ENCODE results near the gene SLC22A31.

SLC22A31 gene

GRCh38 chr16:89155851-89156739 is 44.2 kb downstream of the SLC22A31 start:
- Mint-ChIP-seq H3K4me1 (no peaks in the 10 kb centered on the region), H3K27me3 (no peaks in the 10 kb centered on the region), H3K4me3 (no peak overlapping the region), H3K36me3 (peaks cover 2% of the 10 kb centered on the region), H3K9me3 (no peaks in the 10 kb centered on the region), H3K27ac (no peak overlapping the region)

GRCh38 chr16:89155184-89155679 is 45.1 kb downstream of the SLC22A31 start:
- Mint-ChIP-seq H3K27me3 (no peaks in the 10 kb centered on the region), H3K27ac (no peak overlapping the region), H3K4me3 (no peak overlapping the region)

GRCh38 chr16:89154390-89155183 is 45.8 kb downstream of the SLC22A31 start:
- Mint-ChIP-seq H3K9me3 (no peaks in the 10 kb centered on the region), H3K27ac (no peak overlapping the region), H3K27me3 (no peaks in the 10 kb centered on the region), H3K36me3 (peaks cover 2% of the 10 kb centered on the region), H3K4me1 (no peaks in the 10 kb centered on the region), H3K4me3 (no peak overlapping the region)

More at GRCh38 chr16:89155184-89155679, 45.1 kb downstream of the SLC22A31 start:
- Mint-ChIP-seq H3K4me1 (no peaks in the 10 kb centered on the region), H3K9me3 (no peaks in the 10 kb centered on the region), H3K36me3 (peaks cover 2% of the 10 kb centered on the region)

- Mint-ChIP-seq H3K9me3 (no peaks in the 10 kb centered on the region), H3K27me3 (no peaks in the 10 kb centered on the region), H3K36me3 (peaks cover 8% of the 10 kb centered on the region), H3K4me1 (no peaks in the 10 kb centered on the region), H3K4me3 (no peak overlapping the region), H3K27ac (no peak overlapping the region)
These were observed 46.5 kb downstream of the SLC22A31 start for GRCh38 chr16:89153848-89154271.

GRCh38 chr16:89152831-89153700 is 47.3 kb downstream of the SLC22A31 start:
- no peak overlapping the region for H3K27ac Mint-ChIP-seq

GRCh38 chr16:89150981-89151380 is 49.4 kb downstream of the SLC22A31 start:
- Mint-ChIP-seq H3K9me3 (no peaks in the 10 kb centered on the region), H3K4me1 (no peaks in the 10 kb centered on the region), H3K36me3 (peaks cover 13% of the 10 kb centered on the region), H3K4me3 (no peak overlapping the region), H3K27me3 (no peaks in the 10 kb centered on the region), H3K27ac (no peak overlapping the region)

More at GRCh38 chr16:89152831-89153700, 47.3 kb downstream of the SLC22A31 start:
- H3K36me3 Mint-ChIP-seq = peaks cover 10% of the 10 kb centered on the region
- H3K27me3 Mint-ChIP-seq = no peaks in the 10 kb centered on the region
- no peaks in the 10 kb centered on the region for H3K9me3 Mint-ChIP-seq
- H3K4me1 Mint-ChIP-seq = no peaks in the 10 kb centered on the region
- H3K4me3 Mint-ChIP-seq = no peak overlapping the region

- no peaks in the 10 kb centered on the region for H3K9me3 Mint-ChIP-seq
- no peak overlapping the region for H3K27ac Mint-ChIP-seq
- no peak overlapping the region for H3K4me3 Mint-ChIP-seq
- peaks cover 13% of the 10 kb centered on the region for H3K36me3 Mint-ChIP-seq
- H3K27me3 Mint-ChIP-seq = no peaks in the 10 kb centered on the region
- H3K4me1 Mint-ChIP-seq = no peaks in the 10 kb centered on the region
These were observed 50.1 kb downstream of the SLC22A31 start for GRCh38 chr16:89150090-89150835.

- Mint-ChIP-seq H3K27me3 (no peaks in the 10 kb centered on the region), H3K36me3 (peaks cover 13% of the 10 kb centered on the region), H3K4me1 (no peaks in the 10 kb centered on the region), H3K4me3 (no peak overlapping the region), H3K9me3 (no peaks in the 10 kb centered on the region), H3K27ac (no peak overlapping the region)
These were observed 51.0 kb downstream of the SLC22A31 start for GRCh38 chr16:89149386-89149785.

- peaks cover 12% of the 10 kb centered on the region for H3K36me3 Mint-ChIP-seq
- H3K27ac Mint-ChIP-seq = no peak overlapping the region
- no peak overlapping the region for H3K4me3 Mint-ChIP-seq
- H3K27me3 Mint-ChIP-seq = no peaks in the 10 kb centered on the region
- H3K9me3 Mint-ChIP-seq = no peaks in the 10 kb centered on the region
- no peaks in the 10 kb centered on the region for H3K4me1 Mint-ChIP-seq
These were observed 53.1 kb downstream of the SLC22A31 start for GRCh38 chr16:89147085-89147817.

GRCh38 chr16:89146211-89147005 is 53.9 kb downstream of the SLC22A31 start:
- Mint-ChIP-seq H3K27me3 (no peaks in the 10 kb centered on the region), H3K4me1 (no peaks in the 10 kb centered on the region), H3K4me3 (no peak overlapping the region), H3K27ac (no peak overlapping the region), H3K36me3 (peaks cover 12% of the 10 kb centered on the region), H3K9me3 (no peaks in the 10 kb centered on the region)
